Naive thymus-derived CD4-positive, alpha-beta T cell (primary cell): Measurements from ENCODE around the gene GRK5. TPM values are rescaled to one million over a fixed set of nuclear protein-coding genes. Genes with fewer than 3 reads are reported as not detected.

Experiments used
- ATAC-seq: fragments of 150-1000 bp; cut with Tn5 transposase; 2 replicates; pipeline ENCODE4 v1.10.0; 2021; ENCODE audit warnings: mild to moderate bottlenecking, moderate library complexity
- CTCF ChIA-PET: fragments of 350-600 bp; sonication (Branson Sonifier 250); formaldehyde crosslinking; loops from one replicate; lab custom pipeline; 2021; ENCODE audit warnings: antibody characterized with exemption; lab: Charles Lee
- POLR2A ChIA-PET: fragments of 350-600 bp; sonication (Branson Sonifier 250); formaldehyde crosslinking; loops from one replicate; lab custom pipeline; 2021; ENCODE audit warnings: antibody characterized with exemption, inconsistent platforms; lab: Charles Lee
- DNase-seq, 9 donors: peaks; one replicate each; pipeline versions ENCODE4 v3.0.0 to v3.0.0-alpha.2; 2020 to 2022; ENCODE audit warnings: mixed read lengths in 1 of 9
- H3K27ac ChIP-seq: one replicate; pipeline ENCODE4 v1.7.0; 2013; ENCODE audit warnings: mild to moderate bottlenecking, low read depth, low read length, moderate library complexity
- H3K27me3 ChIP-seq, 2 donors: one replicate each; pipeline ENCODE4 v1.7.0; 2013; ENCODE audit warnings: low read length in 2 of 2, mild to moderate bottlenecking in 2 of 2, moderate library complexity in 2 of 2; ENCODE audit not compliant: control insufficient read depth in 2 of 2, insufficient read depth in 2 of 2
- H3K36me3 ChIP-seq, 3 experiments: 1 replicate in 2 of 3; 2 replicates in 1 of 3; pipeline ENCODE4 v1.7.0; 2013; ENCODE audit warnings: low read length in 3 of 3, mild to moderate bottlenecking in 3 of 3, moderate library complexity in 1 of 3; ENCODE audit not compliant: insufficient read depth in 3 of 3, control insufficient read depth in 2 of 3
- H3K4me1 ChIP-seq, 2 donors: one replicate each; pipeline ENCODE4 v1.7.0; 2013; ENCODE audit warnings: low read length in 2 of 2, mild to moderate bottlenecking in 2 of 2, moderate library complexity in 1 of 2; ENCODE audit not compliant: control insufficient read depth in 2 of 2, insufficient read depth in 2 of 2
- H3K4me3 ChIP-seq: 2 replicates; pipeline ENCODE4 v1.7.0; 2013; ENCODE audit warnings: mild to moderate bottlenecking, low read length
- H3K9me3 ChIP-seq, 3 experiments: 1 replicate in 2 of 3; 2 replicates in 1 of 3; pipeline ENCODE4 v1.7.0; 2013; ENCODE audit warnings: low read length in 3 of 3; ENCODE audit not compliant: control insufficient read depth in 2 of 3
- H3K27ac Mint-ChIP-seq, 9 donors: one replicate each; pipeline ENCODE4 v1.8.0; 2020 to 2022; ENCODE audit warnings: mixed read lengths in 9 of 9, mild to moderate bottlenecking in 8 of 9, moderate library complexity in 5 of 9, inconsistent platforms in 2 of 9
- H3K27me3 Mint-ChIP-seq, 5 donors: one replicate each; pipeline ENCODE4 v1.8.0; 2021 to 2022; ENCODE audit warnings: mixed read lengths in 5 of 5, mild to moderate bottlenecking in 1 of 5
- H3K36me3 Mint-ChIP-seq, 5 donors: one replicate each; pipeline ENCODE4 v1.8.0; 2020 to 2022; ENCODE audit warnings: mixed read lengths in 5 of 5, mild to moderate bottlenecking in 3 of 5, inconsistent platforms in 1 of 5
- H3K4me1 Mint-ChIP-seq, 7 donors: one replicate each; pipeline ENCODE4 v1.8.0; 2020 to 2022; ENCODE audit warnings: mixed read lengths in 7 of 7, mild to moderate bottlenecking in 3 of 7, inconsistent platforms in 1 of 7
- H3K4me3 Mint-ChIP-seq, 10 donors: one replicate each; pipeline ENCODE4 v1.8.0; 2020 to 2022; ENCODE audit warnings: mild to moderate bottlenecking in 10 of 10, mixed read lengths in 10 of 10, moderate library complexity in 6 of 10, inconsistent platforms in 2 of 10
- H3K9me3 Mint-ChIP-seq, 11 donors: one replicate each; pipeline ENCODE4 v1.8.0; 2020 to 2022; ENCODE audit warnings: mixed read lengths in 11 of 11, mild to moderate bottlenecking in 4 of 11, inconsistent platforms in 1 of 11, moderate library complexity in 1 of 11
- intact Hi-C, 2 donors: fragments of 100-400 bp; cut with micrococcal nuclease; formaldehyde crosslinking; loops; one replicate each; pipeline ENCODE4 v1.15.1; 2023
- polyA plus RNA-seq, 2 donors: library from polyadenylated mRNA; unstranded; fragments of 300-500 nt; fragmentation: Illumina TruSeq; gene quantifications; one replicate each; pipeline ENCODE4 v1.2.3, GENCODE V29; 2021
- total RNA-seq, 6 experiments: library from RNA in 5 of 6; stranded (reverse) in 5 of 6; gene quantifications; 1 replicate in 5 of 6; 2 replicates in 1 of 6; pipeline ENCODE4 v1.2.3 and lab custom pipeline; 2021 to 2026

Gene GRK5
- total and polyA plus RNA-seq, 7 experiments from 2014 or later = 16.4 to 45.2 (median 30.3) TPM

DNA sequence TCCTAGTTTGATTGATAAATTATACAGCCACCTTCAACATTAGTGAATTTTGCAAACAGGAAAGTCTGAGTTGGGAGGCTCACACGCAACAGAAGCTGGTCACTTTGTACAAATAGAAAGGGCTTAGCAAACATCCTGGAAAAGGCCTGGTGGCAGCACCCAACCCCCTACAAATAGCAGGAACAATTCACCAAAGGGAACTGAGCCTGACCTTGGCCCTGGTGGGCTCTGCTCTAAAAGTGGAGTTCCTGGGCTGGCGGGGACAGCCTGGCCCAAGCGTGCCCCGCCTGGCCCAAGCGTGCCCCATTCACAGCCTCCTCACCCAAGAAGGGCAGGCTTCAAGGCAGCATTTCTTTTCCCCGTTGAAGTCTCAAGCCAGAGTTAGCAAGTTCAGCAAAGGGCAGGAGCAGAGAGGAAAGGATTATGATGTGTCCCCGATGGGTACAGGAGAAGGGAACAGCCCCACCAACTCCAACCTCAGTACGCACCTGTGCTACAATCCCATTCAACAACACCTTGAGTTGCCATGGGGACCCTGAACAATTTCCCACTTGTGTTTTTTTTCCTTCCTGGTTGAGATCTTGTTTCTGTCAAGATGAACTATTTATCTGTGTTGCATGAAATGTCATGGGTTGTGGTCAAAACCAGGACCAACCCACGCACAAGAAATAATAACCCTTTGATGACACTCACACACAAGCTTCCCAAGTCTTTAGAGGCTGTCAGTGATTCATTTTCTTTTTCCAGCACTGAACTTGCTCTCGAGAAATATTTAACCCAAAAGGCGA, 291.7 kb downstream of the GRK5 start:
- CTCF ChIA-PET = interaction anchor here (0.5 to 3.5 kb wide), 12 partner anchors 9 to 292 kb away, joined by 3 to 28 read pairs (median 4); partner anchors contain the start of gene RGS10
- Histone ChIP-seq H3K4me1 (peaks cover 46 to 77% of the 10 kb centered on the region in 2 donors), H3K4me3 (no peak overlapping the region), H3K27me3 (no peaks in the 10 kb centered on the region), H3K36me3 (peaks cover 0 to 10% (median 3%) of the 10 kb centered on the region in 3 experiments), H3K27ac (peak overlapping the region; percentile 98), H3K9me3 (no peaks in the 10 kb centered on the region)
- Mint-ChIP-seq H3K36me3 (peaks cover 7 to 57% (median 24%) of the 10 kb centered on the region in 5 donors), H3K4me3 (peak overlapping the region; percentile 39 to 81 (median 69)), H3K27me3 (no peaks in the 10 kb centered on the region), H3K9me3 (peaks cover 0 to 2% (median 0%) of the 10 kb centered on the region in 11 donors), H3K4me1 (peaks cover 49 to 95% (median 87%) of the 10 kb centered on the region in 7 donors), H3K27ac (peak overlapping the region; percentile 80 to 100 (median 99))
- POLR2A ChIA-PET = interaction anchor here (1.2 to 12.5 kb wide), 10 partner anchors 9 to 292 kb away, joined by 3 to 169 read pairs (median 4); partner anchors contain the start of gene RGS10
- peak in 5 of 9 donors; percentile 44 to 56 (median 53) for DNase-seq
- intact Hi-C loops = no loop called here
- no peak for ATAC-seq

- CTCF ChIA-PET = interaction anchor here (0.7 to 3.5 kb wide), 12 partner anchors 9 to 293 kb away, joined by 3 to 28 read pairs (median 4); partner anchors contain the start of gene RGS10
- intact Hi-C loops = loop anchor here (5.0 to 10.0 kb wide), 3 partner anchors 98 to 805 kb away; partner anchors contain the start of genes BAG3 (in 1 of the 2) and TIAL1 (in 1 of the 2)
- H3K36me3 Mint-ChIP-seq = peaks cover 7 to 61% (median 24%) of the 10 kb centered on the region in 5 donors
- Histone ChIP-seq H3K4me3 (no peak overlapping the region), H3K9me3 (no peaks in the 10 kb centered on the region), H3K27me3 (no peaks in the 10 kb centered on the region), H3K27ac (peak overlapping the region; percentile 98), H3K4me1 (peaks cover 41 to 77% of the 10 kb centered on the region in 2 donors), H3K36me3 (peaks cover 2 to 13% (median 3%) of the 10 kb centered on the region in 3 experiments)
- H3K4me1 Mint-ChIP-seq = peaks cover 48 to 95% (median 87%) of the 10 kb centered on the region in 7 donors
- H3K9me3 Mint-ChIP-seq = peaks cover 0 to 2% (median 0%) of the 10 kb centered on the region in 11 donors
- no peak for DNase-seq
- no peaks in the 10 kb centered on the region for H3K27me3 Mint-ChIP-seq
- no peak for ATAC-seq
- H3K27ac Mint-ChIP-seq = peak overlapping the region; percentile 80 to 100 (median 99)
- POLR2A ChIA-PET = interaction anchor here (0.8 to 12.5 kb wide), 12 partner anchors 9 to 293 kb away, joined by 3 to 169 read pairs (median 4); partner anchors contain the start of gene RGS10
- H3K4me3 Mint-ChIP-seq = peak overlapping the region; percentile 53 to 81 (median 70)
Observed at GRCh38 chr10:119499677-119500002, 292.3 kb downstream of the GRK5 start.

GRCh38 chr10:119500123-119500795, 292.9 kb downstream of the GRK5 start:
- Mint-ChIP-seq H3K9me3 (peaks cover 0 to 4% (median 0%) of the 10 kb centered on the region in 11 donors), H3K27ac (peak overlapping the region; percentile 71 to 100 (median 99)), H3K4me3 (peak overlapping the region; percentile 37 to 81 (median 72)), H3K36me3 (peaks cover 7 to 63% (median 24%) of the 10 kb centered on the region in 5 donors), H3K27me3 (no peaks in the 10 kb centered on the region), H3K4me1 (peaks cover 50 to 95% (median 87%) of the 10 kb centered on the region in 7 donors)
- peaks cover 39 to 82% of the 10 kb centered on the region in 2 donors for H3K4me1 ChIP-seq
- CTCF ChIA-PET = interaction anchor here (0.6 to 3.5 kb wide), 16 partner anchors 9 to 363 kb away, joined by 3 to 28 read pairs (median 4); partner anchors contain the start of gene RGS10
- ATAC-seq = no peak
- peaks cover 3 to 15% (median 4%) of the 10 kb centered on the region in 3 experiments for H3K36me3 ChIP-seq
- intact Hi-C loops = loop anchor here (5.0 to 10.0 kb wide), 3 partner anchors 97 to 805 kb away; partner anchors contain the start of genes BAG3 (in 1 of the 2) and TIAL1 (in 1 of the 2)
- no peaks in the 10 kb centered on the region for H3K9me3 ChIP-seq
- H3K4me3 ChIP-seq = peak overlapping the region; percentile 26
- H3K27ac ChIP-seq = peak overlapping the region; percentile 98
- no peak for DNase-seq
- no peaks in the 10 kb centered on the region for H3K27me3 ChIP-seq
- POLR2A ChIA-PET = interaction anchor here (0.8 to 12.5 kb wide), 13 partner anchors 9 to 293 kb away, joined by 3 to 169 read pairs (median 4); partner anchors contain the start of gene RGS10

- no peak overlapping the region for H3K4me3 ChIP-seq
- Mint-ChIP-seq H3K27ac (peak overlapping the region; percentile 71 to 100 (median 99)), H3K4me1 (peaks cover 50 to 96% (median 89%) of the 10 kb centered on the region in 7 donors), H3K27me3 (no peaks in the 10 kb centered on the region), H3K4me3 (peak overlapping the region in 9 of 10 donors; percentile 61 to 81 (median 72)), H3K9me3 (peaks cover 0 to 4% (median 0%) of the 10 kb centered on the region in 11 donors), H3K36me3 (peaks cover 7 to 65% (median 25%) of the 10 kb centered on the region in 5 donors)
- ChIA-PET POLR2A (interaction anchor here (0.6 to 12.5 kb wide), 7 partner anchors 10 to 294 kb away, joined by 3 to 169 read pairs (median 8); partner anchors contain the start of genes GRK5 and RGS10), CTCF (interaction anchor here (0.6 to 3.5 kb wide), 9 partner anchors 11 to 362 kb away, joined by 3 to 28 read pairs (median 4); partner anchors contain the start of gene RGS10)
- ATAC-seq (no peak), DNase-seq (no peak)
- H3K4me1 ChIP-seq = peaks cover 39 to 83% of the 10 kb centered on the region in 2 donors
- H3K36me3 ChIP-seq = peaks cover 3 to 15% (median 4%) of the 10 kb centered on the region in 3 experiments
- intact Hi-C loops = loop anchor here (5.0 to 10.0 kb wide), 3 partner anchors 96 to 806 kb away; partner anchors contain the start of genes BAG3 (in 1 of the 2) and TIAL1 (in 1 of the 2)
- no peaks in the 10 kb centered on the region for H3K9me3 ChIP-seq
- H3K27me3 ChIP-seq = no peaks in the 10 kb centered on the region
- H3K27ac ChIP-seq = peak overlapping the region; percentile 98
Observed at GRCh38 chr10:119500821-119501220, 293.4 kb downstream of the GRK5 start.

DNA sequence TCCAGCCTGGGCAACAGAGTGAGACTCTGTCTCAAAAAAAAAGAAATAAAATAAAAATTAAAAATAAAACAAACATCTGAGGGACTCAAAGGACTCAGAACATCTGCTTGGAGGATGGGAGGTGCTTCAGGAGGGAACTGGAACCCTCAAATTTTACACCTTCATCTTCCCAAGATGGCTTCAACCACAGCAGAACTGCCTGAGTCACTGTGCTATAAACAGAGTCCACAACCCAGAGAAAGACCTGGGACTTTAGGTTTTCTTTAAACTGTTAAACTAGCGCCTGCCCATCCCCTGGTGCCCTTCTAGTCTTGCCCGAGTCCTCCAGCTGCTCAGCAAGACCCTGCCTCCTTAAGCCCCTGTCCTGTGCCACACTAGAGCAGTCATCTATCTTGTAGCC, 294.3 kb downstream of the GRK5 start:
- Mint-ChIP-seq H3K4me3 (peak overlapping the region; percentile 70 to 85 (median 82)), H3K9me3 (peaks cover 0 to 4% (median 0%) of the 10 kb centered on the region in 11 donors), H3K36me3 (peaks cover 7 to 62% (median 28%) of the 10 kb centered on the region in 5 donors), H3K27ac (peak overlapping the region; percentile 95 to 100 (median 99)), H3K27me3 (no peaks in the 10 kb centered on the region), H3K4me1 (peaks cover 53 to 98% (median 89%) of the 10 kb centered on the region in 7 donors)
- peak overlapping the region; percentile 98 for H3K27ac ChIP-seq
- intact Hi-C loops = loop anchor here (1.0 to 10.0 kb wide), 14 partner anchors 7 to 807 kb away; partner anchors contain the start of genes RGS10 (in 2 of the 2), BAG3 (in 1 of the 2), GRK5 (in 1 of the 2) and INPP5F (in 1 of the 2)
- H3K9me3 ChIP-seq = no peaks in the 10 kb centered on the region
- peaks cover 39 to 86% of the 10 kb centered on the region in 2 donors for H3K4me1 ChIP-seq
- POLR2A ChIA-PET = interaction anchor here (0.6 to 12.5 kb wide), 5 partner anchors 10 to 295 kb away, joined by 4 to 169 read pairs (median 8); partner anchors contain the start of genes GRK5 and RGS10
- ATAC-seq (no peak), DNase-seq (peak in 1 of 9 donors; percentile 39)
- H3K4me3 ChIP-seq = peak overlapping the region; percentile 46
- peaks cover 3 to 15% (median 4%) of the 10 kb centered on the region in 3 experiments for H3K36me3 ChIP-seq
- CTCF ChIA-PET = no interaction called here
- no peaks in the 10 kb centered on the region for H3K27me3 ChIP-seq
